D721Med (cell line): ENCODE measurements around the gene NKD2.

Experiments used
- DNase-seq: peaks from one replicate; pipeline ENCODE4 v3.0.0; 2011; ENCODE audit warnings: low spot score; ENCODE audit not compliant: insufficient read length
- FAIRE-seq: peaks from 2 replicates; lab custom pipeline; 2011; peaks lifted over from hg19 to GRCh38; lab: Jason Lieb, UNC
- TF ChIP-seq, protein P1 (sequence below): IDR thresholded peaks from 2 replicates; pipeline ENCODE4 v1.5.1; 2012; ENCODE audit warnings: mild to moderate bottlenecking, control low read depth; ENCODE audit not compliant: insufficient read depth; ENCODE audit errors: missing control alignments

Gene NKD2

DNA sequence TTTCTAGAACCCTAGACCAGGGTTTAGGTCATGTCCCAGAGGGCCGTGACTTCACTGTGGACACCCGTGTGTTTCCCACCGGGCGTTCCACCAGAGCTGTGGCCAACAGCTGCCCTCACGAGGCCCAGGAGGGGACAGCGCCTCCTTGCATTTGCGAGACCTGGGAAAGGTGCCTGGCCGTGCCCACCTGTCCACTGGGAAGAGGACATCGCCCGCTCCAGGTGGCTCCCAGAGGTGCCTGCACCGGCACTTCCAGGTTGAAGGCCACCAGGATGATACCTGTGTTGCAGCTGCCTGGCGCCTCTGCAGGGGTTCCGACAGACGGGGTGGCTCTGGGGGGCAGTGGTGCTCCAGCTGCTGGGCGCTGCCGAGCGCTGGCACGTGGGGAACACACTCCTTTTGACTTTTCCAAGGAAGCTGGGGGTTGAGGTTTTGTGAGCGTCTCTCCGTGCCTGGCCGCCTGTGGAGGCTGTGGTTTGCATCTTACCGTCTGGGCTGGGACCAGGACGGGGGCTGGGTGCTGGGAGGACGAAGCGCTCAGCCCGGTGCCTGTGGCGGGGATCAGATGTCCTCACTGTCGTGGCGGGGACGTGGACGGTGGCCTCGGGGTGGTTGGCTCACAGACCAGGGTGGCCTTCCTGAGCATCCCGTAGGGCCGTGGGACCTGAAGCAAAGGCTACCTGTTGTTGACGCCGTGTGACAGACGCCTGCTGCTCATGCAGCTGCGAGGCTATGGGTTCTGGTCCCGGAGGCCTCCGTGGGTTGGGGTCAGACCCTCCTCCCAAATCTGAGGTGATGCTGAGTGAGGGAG, 19.2 kb downstream of the NKD2 start:
- FAIRE-seq (no peak), DNase-seq (peak; percentile 3)
- TF ChIP-seq, protein P1, sequence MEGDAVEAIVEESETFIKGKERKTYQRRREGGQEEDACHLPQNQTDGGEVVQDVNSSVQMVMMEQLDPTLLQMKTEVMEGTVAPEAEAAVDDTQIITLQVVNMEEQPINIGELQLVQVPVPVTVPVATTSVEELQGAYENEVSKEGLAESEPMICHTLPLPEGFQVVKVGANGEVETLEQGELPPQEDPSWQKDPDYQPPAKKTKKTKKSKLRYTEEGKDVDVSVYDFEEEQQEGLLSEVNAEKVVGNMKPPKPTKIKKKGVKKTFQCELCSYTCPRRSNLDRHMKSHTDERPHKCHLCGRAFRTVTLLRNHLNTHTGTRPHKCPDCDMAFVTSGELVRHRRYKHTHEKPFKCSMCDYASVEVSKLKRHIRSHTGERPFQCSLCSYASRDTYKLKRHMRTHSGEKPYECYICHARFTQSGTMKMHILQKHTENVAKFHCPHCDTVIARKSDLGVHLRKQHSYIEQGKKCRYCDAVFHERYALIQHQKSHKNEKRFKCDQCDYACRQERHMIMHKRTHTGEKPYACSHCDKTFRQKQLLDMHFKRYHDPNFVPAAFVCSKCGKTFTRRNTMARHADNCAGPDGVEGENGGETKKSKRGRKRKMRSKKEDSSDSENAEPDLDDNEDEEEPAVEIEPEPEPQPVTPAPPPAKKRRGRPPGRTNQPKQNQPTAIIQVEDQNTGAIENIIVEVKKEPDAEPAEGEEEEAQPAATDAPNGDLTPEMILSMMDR, result no peak

DNA sequence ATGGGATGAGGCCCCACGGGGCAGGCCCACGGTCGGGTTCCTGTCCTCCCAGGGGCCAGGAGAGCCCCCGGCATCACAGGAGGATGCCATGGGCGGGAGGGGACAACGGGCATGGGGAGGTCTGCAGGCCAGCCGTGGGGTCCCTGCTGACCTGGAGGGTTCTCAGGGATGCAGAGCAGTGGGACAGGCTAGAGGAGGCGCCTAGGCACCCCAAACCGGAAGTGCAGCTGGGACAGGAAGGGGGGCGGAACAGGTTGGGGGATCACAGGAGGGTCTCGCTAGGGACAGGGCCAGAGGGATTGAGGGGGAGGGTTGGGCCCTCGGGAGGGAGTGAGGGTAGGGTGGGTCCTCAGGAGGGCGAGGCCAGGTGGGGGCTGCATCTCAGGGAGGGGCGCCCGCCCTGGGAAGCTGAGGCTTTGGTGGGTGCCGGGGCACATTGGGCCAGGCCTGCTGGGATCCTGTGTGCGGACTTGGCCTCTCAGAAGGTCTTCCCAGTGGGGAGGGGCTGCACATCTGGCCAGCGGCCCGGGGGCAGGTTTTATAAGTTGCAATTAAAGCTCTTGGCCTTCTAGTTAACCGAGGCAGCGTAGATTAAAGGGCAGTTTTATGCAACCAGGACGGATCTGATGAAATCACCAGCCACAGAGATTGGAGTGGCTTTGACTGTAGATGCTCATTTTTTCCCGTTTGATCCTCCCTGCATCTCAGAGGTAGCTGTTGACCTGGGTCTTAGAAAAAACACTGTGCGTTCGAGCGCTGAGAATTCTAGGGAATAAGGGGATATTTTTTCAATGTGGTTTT, 20.1 kb downstream of the NKD2 start:
- TF ChIP-seq, protein P1, result no peak
- DNase-seq (peak; percentile 5), FAIRE-seq (no peak)

DNA sequence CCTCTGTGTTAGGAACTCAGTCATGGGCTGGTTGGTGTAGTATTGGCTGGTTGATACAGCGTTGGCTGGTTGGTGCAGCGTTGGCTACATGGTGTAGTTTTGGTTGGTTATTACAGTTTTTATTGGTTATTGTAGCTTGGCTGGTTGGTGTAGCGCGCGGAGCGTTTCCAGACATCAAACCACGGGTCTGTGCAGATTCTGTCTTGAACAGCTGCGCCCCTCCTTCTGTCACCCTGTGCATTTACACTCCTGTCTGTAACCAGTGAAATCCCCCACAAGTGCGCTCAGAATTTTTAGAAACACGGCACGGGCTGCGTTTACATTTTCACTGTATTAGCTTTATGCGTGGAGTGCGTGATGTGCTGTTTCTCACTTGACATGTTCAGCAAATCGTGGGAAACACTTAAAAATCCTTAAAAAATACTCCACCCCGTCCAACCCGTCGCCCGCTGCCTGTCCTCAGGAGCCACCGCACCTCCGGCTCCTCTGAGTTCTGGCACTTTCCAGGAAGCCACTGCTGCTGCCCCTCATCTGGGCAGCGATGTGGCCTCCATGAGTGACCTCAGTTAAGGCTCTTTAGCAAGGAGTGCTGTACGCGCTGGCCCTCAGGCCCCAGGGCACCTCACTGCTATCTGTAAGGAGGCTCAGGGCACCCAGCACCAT, 20.8 kb downstream of the NKD2 start:
- DNase-seq (peak; percentile 9), FAIRE-seq (no peak)

DNA sequence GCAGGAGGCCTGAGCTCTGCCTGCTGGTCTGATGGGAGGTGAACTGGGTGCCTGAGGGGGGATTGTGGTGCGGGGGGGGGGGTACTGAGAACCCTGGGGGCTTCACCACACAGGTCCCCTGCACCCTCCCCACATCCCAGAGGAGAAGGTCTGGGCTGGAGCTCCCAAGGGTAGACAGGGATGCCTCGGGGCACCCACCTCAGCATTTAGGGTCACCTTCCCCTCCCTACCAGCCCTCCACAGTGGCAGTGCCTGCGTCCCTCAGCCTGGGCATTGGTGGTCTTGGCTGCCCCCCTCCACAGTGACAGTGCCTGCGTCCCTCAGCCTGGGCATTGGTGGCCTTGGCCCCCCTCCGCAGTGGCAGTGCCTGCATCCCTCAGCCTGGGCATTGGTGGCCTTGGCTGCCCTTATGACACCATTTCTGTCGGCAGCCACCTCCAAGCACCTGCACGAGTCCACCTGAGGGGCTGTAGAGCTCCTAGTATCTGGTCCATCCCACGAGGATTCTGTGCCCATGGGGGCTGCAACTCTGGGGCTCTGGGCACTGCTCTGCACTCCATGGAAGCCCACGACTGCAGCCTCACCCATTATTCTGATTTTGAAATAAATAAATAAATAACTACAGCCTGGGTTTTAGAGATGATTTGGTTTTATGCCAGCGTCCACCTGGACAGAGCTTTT, 21.5 kb downstream of the NKD2 start:
- TF ChIP-seq, protein P1, result no peak
- DNase-seq (peak; percentile 6), FAIRE-seq (no peak)

More for the DNA sequence above, 20.8 kb downstream of the NKD2 start:
- TF ChIP-seq, protein P1, result no peak

DNA sequence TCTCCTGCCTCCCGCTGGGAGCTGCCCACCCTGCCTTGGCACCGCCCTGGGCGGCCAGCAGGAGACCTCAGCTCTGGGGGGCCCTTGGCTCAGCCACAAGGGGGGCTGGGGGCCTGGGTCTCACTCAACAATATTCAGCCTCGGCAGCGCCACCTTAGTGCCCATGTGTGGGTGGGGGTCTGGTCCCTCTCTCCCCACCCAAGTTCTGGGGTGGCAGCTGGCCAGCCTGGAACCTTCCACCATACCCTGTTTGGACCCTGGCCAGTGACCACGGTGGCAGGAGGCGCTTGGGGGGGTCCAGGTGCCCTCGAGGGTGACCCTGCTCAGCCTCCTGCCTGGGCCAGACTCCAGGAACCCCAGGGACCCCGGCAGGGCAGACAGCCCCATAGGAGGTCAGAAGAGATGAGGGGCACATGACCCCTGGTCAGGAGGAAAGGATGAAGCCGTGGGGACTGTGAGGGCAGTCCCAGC, 22.2 kb downstream of the NKD2 start:
- DNase-seq (peak; percentile 5), FAIRE-seq (no peak)
- TF ChIP-seq, protein P1, result no peak

DNA sequence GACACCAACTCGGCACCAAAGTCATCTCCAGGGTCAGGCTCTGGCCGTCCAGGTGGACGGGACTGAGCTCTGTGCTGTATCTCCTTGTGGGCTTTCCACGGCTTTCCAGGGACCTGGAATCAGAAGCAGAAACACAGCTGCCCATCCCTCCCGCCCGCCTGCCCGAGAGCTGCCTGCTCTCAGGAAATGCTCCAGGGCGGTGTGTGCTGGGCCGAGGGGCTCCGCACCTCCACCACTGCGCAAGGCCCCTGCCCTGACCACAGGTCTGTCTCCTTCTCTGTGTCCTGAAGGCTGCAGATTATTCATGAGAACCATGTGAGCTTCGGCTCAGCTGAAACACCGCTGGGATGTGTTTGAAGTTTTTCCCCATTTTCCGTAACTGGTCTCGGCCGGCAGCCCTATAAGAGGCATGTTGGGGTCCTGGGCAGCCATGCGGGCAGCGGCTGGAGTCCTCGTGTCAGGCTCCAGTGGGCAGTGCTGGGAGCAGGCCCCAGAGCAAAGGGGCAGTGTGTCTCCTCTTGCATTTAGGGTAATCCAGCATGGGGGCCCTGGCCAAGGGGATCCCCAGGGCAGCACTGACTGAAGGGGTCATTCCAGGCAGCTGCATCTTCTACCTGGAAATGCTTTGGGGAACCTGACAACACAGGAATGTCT, 22.8 kb downstream of the NKD2 start:
- DNase-seq, result peak; percentile 9
- TF ChIP-seq, protein P1, result no peak
- no peak for FAIRE-seq
